ENCODE measurements around the gene TBC1D3E.
"Not testable (repeated sequence)": the region's sequence is repeated elsewhere in the genome, so short reads cannot be mapped to it uniquely, and the experiment has no call there.

DNA sequence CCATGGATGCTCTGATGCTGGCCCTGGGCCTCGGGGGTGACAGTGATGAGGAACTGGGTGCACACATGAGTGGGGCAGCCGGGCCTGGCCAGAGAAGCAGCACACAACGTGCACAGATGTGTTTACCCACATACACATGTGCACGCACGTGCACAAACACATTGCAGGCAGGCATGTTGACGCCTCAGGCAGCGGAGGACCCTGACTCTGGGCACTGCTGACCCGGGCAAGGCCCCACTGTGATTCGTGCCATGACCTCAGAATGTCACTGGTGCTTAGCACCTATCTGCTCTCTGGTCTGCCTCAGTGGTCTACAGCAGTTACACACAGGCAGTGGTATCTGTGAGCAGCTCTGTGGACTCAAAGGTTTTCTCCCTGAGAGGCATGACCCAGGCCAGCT is at the start of gene TBC1D3E:
- TF ChIP-seq, protein P1, sequence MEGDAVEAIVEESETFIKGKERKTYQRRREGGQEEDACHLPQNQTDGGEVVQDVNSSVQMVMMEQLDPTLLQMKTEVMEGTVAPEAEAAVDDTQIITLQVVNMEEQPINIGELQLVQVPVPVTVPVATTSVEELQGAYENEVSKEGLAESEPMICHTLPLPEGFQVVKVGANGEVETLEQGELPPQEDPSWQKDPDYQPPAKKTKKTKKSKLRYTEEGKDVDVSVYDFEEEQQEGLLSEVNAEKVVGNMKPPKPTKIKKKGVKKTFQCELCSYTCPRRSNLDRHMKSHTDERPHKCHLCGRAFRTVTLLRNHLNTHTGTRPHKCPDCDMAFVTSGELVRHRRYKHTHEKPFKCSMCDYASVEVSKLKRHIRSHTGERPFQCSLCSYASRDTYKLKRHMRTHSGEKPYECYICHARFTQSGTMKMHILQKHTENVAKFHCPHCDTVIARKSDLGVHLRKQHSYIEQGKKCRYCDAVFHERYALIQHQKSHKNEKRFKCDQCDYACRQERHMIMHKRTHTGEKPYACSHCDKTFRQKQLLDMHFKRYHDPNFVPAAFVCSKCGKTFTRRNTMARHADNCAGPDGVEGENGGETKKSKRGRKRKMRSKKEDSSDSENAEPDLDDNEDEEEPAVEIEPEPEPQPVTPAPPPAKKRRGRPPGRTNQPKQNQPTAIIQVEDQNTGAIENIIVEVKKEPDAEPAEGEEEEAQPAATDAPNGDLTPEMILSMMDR (IDR thresholded peaks at IDR 0.05; ENCODE audit: borderline replicate concordance, extremely low read depth, low read length, poor library complexity, severe bottlenecking), result not testable (repeated sequence)
- TF ChIP-seq EZH2 (IDR thresholded peaks at IDR 0.05; ENCODE audit: borderline replicate concordance, low read depth, low read length, severe bottlenecking), result not testable (repeated sequence)
